ENCODE results near the gene JAZF1.

- TF ChIP-seq POLR2A (IDR thresholded peaks at IDR 0.05) = no peak
- TF ChIP-seq, protein P1, sequence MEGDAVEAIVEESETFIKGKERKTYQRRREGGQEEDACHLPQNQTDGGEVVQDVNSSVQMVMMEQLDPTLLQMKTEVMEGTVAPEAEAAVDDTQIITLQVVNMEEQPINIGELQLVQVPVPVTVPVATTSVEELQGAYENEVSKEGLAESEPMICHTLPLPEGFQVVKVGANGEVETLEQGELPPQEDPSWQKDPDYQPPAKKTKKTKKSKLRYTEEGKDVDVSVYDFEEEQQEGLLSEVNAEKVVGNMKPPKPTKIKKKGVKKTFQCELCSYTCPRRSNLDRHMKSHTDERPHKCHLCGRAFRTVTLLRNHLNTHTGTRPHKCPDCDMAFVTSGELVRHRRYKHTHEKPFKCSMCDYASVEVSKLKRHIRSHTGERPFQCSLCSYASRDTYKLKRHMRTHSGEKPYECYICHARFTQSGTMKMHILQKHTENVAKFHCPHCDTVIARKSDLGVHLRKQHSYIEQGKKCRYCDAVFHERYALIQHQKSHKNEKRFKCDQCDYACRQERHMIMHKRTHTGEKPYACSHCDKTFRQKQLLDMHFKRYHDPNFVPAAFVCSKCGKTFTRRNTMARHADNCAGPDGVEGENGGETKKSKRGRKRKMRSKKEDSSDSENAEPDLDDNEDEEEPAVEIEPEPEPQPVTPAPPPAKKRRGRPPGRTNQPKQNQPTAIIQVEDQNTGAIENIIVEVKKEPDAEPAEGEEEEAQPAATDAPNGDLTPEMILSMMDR (IDR thresholded peaks at IDR 0.05) = no peak
These were observed 44.8 kb downstream of the JAZF1 start for GRCh38 chr7:28135760-28136159.
